Fibroblast of gingiva (primary cell): ENCODE results near the gene PLEKHA1.

Source experiments
- DNase-seq: peaks from one replicate; pipeline ENCODE4 v3.0.0-alpha.2; 2011; ENCODE audit warnings: low read depth

The PLEKHA1 gene

DNA sequence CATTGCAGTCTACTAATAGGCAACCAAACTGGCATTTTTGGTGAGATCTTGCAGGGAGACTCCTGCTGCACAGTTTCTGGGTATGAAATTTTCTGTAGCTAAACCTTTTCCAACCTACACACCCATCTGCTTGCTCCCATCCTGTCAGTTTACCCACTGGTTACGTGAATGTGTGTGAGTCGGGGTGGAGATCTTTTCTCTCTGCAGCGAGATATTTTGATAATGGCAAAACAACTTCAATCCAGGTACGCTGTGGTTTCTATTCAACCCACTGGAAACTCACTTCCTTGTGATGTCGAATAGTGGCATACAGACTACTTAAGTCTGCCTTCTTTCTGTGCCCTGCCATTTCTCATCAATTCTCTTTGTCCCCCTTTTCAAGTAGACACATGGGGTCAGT lies 4.5 kb downstream of the PLEKHA1 start:
- DNase-seq, result no peak

DNA sequence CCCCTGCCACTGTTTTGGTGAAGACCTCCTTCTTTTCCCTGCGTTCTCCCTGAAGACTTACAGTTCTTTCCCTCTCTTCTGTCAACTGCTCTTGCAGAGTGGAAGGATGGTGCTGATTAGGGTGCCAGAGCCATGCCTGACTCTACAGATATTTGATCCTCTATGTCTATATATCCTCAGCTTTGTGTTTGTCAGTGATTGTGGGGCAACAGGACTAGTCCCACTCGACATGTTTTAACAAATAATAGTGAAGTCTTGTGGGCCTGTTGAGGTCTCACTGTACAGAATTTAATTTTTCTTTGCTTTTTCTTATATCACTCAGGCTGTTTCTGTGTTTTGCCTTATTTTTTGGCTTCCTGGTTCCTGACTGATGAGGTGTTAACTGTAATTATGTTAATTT lies 5.0 kb downstream of the PLEKHA1 start:
- no peak for DNase-seq

DNA sequence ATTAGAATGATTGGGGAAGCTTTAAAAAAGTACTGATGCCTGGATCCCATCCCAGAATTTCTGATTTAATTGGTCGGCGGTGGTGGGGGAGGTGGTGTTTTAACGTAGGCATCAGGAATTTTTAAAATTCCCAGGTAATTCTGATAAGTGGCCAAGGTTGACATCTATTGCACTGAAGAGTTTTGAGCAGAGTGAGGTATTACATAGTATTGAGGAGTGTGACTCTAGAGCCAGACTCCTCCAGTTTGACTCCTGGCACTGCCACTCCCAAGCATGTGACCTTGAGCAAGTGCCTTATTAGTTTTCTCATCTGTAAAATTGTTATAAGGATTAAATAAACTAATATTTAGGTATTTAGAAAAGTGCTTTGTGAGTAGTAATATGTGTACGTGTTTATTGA lies 6.2 kb downstream of the PLEKHA1 start:
- no peak for DNase-seq

DNA sequence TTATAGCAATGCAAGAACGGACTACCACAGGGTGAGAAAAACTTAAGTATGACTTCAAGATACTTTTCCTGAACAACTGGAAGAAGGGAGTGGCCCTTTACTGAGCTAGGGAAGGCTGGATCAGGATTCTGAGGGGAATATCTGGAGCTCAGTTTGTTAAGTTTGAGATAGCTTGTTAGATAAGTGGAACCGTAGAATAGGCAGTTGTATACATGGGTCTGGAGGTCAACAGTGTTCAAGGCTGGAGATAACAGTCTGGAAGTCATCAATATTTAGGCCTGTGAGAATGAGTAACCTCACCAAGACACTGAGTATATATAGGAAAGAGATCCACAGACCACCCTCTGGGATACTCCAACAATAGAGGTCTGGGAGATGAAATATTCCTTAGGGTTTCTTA lies 7.2 kb downstream of the PLEKHA1 start:
- DNase-seq, result no peak

DNA sequence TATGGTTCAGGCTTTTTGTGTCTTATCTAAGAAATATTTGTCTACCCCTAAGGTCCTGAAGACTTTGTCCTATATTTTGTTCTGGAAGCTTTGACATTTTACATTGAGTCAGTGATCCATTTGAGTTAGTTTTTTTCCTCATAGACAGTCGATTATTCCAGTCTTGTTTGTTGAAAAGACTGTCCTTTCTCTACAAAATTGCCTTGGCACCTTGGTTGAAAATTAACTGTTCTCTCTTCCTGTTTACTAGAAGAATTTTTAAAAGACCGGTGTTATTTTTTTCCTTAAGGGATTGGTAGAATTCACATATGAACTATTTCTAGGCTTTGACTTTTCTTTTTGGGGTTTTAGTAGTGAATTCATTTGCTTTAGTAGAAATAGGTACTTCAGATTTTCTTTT lies 12.0 kb downstream of the PLEKHA1 start:
- DNase-seq, result no peak

DNA sequence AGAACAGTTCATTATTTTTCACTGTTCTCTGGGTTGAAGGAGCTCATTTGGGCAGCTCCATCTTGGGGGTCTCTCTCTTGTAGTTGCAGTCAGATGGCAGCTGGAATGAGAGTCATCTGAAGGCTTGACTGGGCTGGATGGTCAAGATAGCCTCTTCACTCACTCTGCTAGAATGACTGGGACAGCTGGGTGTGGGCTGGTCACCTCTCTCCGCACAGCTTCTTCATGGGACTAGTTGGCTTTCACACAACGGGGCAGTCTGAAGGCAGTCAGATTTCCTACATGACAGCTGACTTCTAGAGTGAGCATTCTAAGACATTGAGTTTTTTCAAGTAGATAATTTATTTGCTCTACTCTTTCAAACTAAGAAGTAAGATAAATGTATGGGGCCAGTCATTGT lies 13.1 kb downstream of the PLEKHA1 start:
- DNase-seq, result no peak

DNA sequence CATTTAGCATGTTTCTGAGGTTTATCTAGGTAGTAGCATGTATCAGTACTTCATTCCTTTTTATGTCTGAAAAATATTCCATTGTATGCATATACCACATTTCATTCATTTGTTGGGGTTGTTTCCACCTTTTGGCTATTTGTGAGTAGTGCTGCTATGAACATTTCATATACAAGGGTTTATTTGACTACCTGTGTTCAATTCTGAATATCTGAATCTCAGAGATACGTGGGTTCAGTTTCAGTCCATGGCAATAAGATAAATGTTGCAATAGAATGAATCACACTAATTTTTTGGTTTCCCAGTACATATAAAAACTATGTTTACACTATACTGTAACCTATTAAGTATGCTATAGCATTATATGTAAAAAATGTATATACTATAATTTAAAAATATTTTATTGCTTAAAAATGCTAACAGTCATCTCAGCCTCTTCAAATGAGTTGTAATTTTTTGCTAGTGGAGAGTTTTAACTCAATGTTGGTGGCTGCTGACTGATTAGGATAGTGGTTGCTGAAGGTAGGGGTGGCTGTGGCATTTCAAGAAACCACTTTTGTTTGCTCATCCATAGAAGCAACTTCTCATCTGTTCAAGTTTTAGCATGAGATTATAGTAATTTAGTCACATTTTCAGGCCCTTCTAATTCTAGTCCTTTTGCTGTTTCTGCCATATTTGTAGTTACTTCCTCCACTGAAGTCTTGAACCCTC lies 13.9 kb downstream of the PLEKHA1 start:
- no peak for DNase-seq

DNA sequence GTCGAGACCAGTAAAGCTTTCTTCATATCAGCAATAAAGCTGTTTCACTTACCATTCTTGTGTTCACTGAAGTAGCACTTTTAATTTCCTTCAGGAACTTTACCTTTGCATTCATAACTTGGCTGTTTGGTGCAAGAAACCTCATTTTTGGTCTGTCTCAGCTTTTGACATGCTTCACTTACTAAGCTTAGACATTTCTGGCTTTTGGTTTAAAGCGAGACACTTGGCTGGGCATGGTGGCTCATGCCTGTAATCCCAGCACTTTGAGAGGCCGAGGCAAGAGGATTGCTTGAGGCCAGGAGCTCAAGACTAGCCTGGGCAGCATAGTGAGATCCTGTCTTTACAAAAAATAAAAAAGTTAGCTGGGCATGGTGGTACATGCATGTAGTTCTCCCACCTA lies 15.8 kb downstream of the PLEKHA1 start:
- DNase-seq, result no peak

DNA sequence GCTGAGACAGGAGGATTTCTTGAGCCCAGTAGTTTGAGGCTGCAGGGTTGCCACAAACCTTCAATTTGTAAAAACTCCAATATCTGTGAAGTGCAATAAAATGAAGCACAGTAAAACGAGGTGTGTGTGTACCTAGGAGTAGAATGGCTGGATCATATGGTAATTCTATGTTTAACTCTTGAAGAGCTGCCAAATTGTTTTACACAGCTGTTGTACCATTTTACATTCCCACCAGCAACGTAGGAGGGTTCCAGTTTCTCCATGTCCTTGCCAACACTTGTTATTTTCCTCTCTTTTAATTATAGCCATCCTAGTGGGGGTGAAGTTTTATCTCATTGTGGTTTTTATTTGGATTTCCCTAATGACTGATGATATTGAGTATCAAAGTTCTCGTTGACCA lies 16.2 kb downstream of the PLEKHA1 start:
- no peak for DNase-seq

DNA sequence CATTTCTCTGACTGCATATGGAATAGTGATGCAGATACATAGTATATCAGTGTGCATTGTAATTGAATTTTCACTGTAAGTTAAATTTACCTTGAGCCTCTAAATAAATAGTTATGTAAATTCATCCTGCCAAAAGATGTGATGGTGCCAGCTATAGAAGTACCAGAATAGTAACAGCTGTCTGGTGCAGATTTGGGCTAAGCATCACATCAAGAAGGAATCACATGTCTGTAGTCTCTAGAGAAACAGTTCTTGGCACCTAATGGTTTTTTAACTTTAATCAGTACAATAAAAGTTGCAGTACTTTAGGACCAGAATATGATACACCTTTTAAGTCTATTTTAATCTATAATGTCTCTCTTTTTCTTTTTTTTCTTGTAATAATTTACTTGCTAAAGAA lies 17.4 kb downstream of the PLEKHA1 start:
- DNase-seq, result peak; percentile 3

DNA sequence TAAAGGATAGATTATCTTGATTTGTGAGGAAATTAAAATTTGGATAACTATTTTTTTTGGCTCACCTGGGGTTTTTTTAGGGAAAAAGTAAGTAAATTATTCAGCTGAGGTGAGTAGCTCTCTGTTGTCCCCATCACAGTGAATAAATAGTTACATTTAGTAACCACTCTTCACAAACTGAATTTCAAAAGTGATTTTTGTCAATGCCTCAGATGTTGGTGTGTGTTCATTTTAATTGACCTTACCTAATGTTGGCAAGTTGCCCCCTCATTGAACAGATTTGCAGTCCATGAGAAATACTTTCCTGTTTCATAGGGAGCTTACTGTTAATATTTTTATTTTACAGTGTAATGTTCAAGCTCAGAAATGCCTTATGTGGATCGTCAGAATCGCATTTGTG lies 18.3 kb downstream of the PLEKHA1 start:
- DNase-seq, result no peak

DNA sequence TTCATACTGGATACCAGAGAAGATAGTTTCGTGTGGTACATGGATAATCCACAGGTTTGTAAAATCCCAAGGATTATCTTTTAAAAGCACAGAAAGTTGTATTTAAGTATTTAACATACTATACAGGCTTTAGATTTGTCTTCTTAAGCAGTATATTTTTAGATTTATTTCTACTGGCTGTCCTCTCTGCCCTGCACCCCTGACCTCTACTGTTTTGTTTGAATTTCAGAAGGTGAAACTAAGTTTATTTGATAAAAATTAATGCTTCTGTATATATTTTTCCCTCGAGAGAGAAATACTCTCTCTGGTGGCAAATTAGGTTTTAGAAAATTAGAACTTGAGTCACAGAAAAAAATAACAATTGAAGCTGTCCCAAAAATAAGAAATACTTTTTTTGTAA lies 18.8 kb downstream of the PLEKHA1 start:
- DNase-seq, result no peak

DNA sequence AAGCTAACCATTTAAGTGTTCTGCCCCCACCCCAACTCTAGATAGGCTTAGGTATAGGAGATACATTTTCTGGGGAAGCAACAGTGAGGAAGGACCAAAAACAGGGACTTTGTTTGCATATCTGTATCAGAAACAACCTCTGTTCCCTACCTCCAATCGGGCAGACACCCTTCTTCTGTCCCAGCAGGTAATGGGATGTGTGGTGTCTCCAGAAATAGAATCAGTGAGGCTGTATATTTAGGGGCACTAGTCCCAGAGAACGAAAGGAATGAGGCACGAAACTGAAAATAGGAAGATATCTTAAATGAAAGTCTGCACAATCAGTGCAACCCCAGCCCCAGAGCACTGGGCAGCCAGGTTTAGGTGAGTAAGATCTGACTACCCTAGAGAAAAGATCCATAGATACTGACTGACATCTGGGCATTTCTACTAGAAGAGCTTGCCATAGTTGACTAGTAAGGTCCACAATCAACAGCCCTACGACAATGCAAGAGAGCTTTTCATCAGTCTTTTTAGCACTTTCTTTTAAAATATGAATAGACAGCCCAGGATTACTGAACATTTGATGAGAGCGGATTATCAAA lies 28.1 kb downstream of the PLEKHA1 start:
- no peak for DNase-seq

DNA sequence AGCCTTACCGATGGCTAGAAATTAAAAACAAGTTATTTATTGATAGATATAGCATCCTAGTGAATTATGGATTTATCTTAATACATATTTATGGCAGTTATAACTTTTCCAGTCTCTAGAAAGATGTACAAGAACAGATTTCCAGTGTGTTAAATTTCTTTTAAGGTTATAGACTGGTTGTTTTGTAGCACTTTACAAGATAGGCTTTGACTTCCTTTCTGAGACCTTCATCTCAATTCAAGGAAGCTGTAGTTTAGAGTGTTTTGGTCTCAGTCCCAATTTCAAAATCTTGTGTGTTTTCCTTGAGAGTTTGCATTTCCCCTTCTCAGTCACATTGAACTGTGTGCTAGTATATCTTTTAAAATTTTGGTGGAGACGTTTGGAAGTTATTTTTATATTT lies 30.1 kb downstream of the PLEKHA1 start:
- DNase-seq, result no peak

DNA sequence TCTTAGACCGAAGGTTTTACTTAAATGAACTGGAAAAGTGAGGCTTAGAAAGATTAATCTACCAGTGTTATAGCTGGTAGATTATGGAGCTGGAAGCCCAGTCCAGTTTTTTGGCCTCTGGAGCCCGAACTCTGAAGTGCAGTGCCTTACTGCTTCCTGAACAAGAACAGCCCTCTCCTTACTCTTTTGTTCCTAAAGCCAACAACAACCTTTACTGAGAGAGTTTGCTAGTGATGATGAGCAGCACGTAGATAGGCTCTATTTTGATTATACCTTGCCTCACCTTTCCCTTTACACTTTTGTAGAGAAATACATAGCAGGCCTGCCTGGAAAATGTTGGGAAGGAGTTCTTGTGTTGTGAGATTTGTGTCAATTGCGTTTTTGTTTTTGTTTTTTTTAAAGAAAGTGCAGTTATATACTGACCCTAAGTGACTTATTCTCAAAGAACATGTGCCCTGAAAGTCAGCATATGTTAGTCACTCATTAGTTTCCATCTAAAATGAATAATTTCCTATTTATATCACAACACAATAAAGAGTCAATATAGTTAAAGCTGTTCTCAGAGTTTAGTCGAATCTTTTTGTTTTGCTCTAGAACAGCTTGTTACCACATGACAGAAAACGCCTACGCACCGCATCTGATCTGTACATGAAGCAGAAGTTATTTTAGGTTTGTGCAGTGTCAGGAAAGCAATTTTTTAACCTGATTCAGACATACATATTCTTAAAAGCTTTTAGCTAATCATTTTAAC lies 33.0 kb downstream of the PLEKHA1 start:
- no peak for DNase-seq

DNA sequence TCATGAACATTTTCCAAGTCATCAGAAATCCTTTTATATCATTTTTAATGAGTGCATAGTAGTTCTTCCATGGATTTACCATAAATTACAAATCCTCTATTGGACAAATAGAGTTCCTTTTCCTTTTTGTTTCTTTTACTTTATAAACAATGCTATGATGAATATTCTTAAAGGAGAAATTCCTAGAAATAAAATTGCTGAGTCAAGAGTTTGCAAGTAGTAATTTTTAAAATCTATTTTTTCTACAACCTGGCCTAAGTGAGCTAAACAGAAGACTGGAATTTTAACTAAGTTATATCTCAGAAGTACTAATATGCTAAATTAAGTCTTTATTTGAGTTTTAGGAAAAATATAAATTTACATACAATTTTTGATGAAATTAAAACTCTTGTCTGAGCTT lies 38.8 kb downstream of the PLEKHA1 start:
- no peak for DNase-seq

DNA sequence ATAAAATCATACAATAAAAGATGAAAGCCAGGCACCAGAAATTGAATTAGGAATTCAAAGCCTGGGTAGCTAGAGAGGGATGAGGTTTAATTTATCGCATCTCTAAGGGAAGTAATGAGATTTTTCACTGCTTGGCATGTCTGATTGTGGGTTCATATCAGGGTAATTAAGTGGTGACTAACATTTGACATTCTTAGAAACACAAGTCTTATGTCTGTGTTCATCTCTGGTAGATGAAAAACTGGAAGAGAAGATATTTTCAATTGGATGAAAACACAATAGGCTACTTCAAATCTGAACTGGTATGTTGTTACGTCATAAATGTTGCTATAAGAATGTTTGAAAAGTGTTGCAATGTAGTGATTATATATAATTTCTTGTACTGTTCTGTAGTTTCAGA lies 43.2 kb downstream of the PLEKHA1 start:
- DNase-seq, result peak; percentile 34

DNA sequence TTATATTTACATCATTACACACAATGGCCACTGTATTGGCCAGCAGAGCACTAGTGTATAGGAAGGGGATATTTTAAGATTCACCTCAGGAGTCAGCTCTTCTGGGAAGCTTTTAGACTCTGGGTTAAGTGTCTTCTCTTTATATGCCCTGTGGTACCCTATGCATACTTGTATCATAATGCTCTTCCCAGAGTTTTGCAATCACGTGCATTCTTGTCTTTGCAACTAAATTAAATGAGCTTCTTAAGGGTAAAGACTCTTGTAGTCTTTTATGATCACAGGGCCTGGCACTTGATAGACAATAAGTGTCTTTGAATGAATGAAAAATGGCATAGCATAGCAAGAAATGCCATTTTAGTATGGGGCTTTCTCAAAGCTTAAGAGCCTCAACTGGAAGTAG lies 44.5 kb downstream of the PLEKHA1 start:
- DNase-seq, result peak; percentile 45

DNA sequence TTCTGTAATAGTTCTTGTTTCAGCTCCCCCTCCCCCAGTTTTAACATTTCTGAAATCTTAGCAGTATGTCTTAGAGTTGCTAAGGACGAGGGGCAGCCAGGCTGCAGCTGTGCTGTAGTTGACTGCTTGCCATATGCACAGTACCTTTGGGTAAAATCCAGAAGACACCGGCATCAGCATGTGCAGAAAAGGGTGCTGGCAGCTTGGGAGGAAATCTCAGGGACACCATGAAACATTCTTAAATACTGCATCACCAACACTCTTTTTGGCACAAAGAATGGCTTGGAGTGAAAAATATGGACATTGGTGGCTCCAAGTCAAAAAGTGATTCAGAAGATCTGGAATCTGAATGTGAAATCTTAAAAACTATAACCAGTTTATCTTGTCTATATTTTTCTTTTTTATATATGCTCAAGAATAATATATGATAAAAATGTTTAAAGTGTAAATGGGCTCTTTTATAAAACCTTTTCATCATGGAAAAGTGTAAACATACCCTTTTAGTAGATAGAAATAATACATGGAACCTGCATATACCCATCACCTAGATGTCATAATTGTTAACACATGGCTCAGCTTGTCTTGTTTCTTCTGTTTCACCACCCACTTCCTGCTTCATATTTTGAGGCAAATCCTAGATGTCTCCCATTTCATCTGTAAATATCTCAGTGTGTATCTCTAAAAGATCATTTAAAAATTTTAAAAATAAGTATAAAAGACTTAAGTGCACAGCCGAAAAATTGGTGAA lies 45.5 kb downstream of the PLEKHA1 start:
- peak; percentile 81 for DNase-seq

DNA sequence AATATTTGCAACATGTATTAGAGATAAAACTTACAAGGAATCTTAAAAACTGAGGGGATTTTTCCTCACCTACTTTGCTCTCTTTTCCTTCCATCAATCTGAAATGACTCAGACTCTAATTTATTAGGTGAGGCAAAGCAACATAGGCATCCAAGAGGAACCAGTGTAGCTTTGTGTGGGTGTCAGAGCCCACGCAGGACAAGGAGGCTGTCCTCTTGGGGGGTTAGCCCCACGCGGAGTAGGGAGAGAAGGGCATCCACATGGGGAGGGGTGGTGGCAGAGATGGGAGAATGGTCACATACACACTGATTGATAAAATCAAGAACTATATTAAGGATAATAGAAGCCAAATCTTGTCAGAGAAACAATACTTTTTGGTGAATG lies 46.1 kb downstream of the PLEKHA1 start:
- no peak for DNase-seq

DNA sequence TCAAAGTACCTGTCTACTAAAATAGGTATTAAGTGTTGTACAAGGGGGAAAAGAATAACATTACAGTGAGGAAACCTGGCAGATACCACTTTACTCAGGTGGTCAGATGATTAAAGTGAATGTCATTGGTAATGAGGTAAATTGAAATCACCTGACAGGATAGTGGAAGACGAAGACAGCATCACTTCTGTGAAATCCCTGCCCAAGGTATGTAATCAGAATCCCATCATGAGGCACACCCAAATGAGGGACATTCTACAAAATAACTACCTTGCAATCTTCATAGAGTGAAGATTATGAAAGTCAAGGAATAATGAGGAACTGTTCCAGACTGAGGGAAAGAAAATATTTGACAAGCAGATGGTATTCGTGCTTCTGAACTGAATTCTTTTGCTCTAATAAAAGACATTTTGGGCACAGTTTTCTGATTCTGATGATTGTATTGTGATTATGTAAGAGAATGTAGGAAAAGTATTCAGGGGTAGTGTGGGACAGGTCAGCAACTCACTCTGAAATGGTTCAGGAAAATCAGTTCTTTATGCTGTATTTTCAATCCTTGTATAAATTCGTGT lies 46.6 kb downstream of the PLEKHA1 start:
- DNase-seq, result no peak

DNA sequence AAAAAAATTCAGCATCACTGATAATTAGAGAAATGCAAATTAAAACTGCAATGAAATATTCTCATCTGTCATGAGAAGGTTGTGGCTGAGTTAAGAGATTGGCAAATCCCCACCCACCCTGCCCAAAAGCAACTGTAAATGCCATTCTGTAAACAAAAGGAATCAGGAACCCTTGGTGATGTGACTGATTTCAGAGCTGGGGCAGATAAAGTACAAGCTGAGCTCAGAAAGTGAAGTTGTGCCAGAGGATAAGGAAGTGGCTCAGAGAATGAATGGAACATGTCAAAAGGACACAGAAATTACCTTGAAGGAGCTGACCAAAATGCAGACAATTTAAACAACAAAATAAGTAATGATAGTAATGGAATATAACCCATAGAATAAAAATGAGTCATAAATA lies 47.2 kb downstream of the PLEKHA1 start:
- DNase-seq, result no peak
